GM21423 (cell line): ENCODE measurements around the gene PARD3B.

Experiments
- ATAC-seq: cut with Tn5 transposase; IDR thresholded peaks from one replicate; pipeline ENCODE4 v1.9.1; 2021; ENCODE audit warnings: mild to moderate bottlenecking, moderate library complexity; ENCODE audit not compliant: unreplicated experiment

Gene PARD3B

GRCh38 chr2:204581946-204582345 is 36.7 kb downstream of the PARD3B start:
- no peak for ATAC-seq

DNA sequence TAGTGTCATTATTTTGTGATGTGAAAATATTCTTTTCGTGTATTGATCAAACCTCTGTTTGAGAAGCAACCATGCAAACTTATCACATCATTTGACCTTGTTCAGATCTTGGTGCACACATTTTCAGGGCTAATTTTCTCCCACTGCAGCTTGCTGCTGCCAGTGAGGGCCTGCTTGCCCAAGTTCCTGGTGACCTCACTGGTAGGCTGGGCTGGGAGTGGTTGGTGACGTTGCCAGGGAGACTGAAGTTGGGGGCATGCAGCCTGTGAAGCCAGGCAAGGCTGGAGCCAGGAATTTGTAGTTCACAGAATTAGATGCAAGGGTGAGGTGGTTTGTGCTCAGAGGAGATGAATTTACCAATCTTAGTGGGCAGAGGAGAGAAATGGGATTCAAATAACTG is 38.5 kb downstream of the PARD3B start:
- no peak for ATAC-seq

GRCh38 chr2:204585930-204586329 is 40.7 kb downstream of the PARD3B start:
- ATAC-seq, result no peak

- ATAC-seq, result no peak
Observed at GRCh38 chr2:204586444-204587180, 41.3 kb downstream of the PARD3B start.

DNA sequence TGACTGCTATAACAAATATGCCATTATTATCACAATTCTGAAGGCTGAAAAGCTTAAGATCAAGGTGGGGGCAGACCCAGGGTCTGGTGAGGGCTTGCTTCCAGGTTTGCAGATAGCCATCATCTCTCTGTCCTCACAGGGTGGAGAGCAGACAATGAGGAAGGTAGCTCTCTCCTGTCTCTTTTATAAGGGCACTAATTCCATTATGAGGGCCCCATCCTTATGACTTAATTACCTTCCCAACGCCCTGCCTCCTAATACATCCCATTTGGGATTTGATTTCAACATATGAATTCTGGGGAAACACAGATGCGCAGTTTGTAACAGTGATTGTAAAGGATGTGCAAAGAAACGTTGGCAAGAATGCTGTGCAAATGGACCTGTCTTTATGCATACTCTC is 44.8 kb downstream of the PARD3B start:
- ATAC-seq, result no peak

DNA sequence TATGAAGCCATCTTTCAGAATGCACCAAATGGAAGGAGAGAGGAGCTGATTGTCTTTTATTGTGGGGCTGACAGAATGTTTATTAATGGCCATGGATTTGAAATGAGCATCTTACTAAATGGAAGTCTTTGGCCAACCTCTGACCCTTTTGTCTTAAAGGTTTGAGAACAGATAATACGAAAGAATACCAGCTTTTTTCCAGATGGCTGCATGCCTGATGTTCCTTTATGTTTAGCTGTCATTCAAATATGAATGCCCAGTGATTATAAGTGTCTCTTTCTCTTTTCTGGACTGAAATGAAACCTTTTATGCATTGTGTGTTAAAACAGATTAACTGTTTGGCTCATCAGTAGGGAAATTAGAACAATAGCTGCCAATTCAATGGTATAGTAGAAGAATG is 46.0 kb downstream of the PARD3B start:
- ATAC-seq, result no peak

DNA sequence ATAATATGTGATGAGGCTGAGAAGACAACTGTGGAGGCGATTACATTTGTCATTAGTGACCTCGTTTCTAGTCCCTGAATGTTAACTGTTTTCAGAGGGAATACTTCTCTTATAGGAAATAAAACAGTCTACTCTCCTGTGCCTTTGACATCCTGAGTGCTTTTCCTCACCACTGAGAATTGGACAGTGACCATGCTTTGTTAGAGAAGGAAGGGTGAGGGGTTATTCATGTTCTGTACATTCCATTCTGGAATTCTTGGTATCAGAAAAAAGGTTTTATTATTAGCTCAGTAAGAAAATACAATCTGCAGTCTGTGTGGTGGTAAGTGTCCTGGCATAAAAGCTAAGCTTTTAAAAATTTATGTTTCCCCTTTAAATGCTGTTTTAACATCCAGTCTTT is 58.8 kb downstream of the PARD3B start:
- no peak for ATAC-seq

GRCh38 chr2:204608237-204608939 is 63.1 kb downstream of the PARD3B start:
- no peak for ATAC-seq

- no peak for ATAC-seq
Observed at GRCh38 chr2:204611017-204611631, 65.8 kb downstream of the PARD3B start.

- no peak for ATAC-seq
Observed at GRCh38 chr2:204611764-204612163, 66.5 kb downstream of the PARD3B start.

- ATAC-seq, result no peak
Observed at GRCh38 chr2:204613635-204614034, 68.4 kb downstream of the PARD3B start.

GRCh38 chr2:204615456-204615855 is 70.2 kb downstream of the PARD3B start:
- no peak for ATAC-seq

- ATAC-seq, result no peak
Observed at GRCh38 chr2:204625135-204625534, 79.9 kb downstream of the PARD3B start.

DNA sequence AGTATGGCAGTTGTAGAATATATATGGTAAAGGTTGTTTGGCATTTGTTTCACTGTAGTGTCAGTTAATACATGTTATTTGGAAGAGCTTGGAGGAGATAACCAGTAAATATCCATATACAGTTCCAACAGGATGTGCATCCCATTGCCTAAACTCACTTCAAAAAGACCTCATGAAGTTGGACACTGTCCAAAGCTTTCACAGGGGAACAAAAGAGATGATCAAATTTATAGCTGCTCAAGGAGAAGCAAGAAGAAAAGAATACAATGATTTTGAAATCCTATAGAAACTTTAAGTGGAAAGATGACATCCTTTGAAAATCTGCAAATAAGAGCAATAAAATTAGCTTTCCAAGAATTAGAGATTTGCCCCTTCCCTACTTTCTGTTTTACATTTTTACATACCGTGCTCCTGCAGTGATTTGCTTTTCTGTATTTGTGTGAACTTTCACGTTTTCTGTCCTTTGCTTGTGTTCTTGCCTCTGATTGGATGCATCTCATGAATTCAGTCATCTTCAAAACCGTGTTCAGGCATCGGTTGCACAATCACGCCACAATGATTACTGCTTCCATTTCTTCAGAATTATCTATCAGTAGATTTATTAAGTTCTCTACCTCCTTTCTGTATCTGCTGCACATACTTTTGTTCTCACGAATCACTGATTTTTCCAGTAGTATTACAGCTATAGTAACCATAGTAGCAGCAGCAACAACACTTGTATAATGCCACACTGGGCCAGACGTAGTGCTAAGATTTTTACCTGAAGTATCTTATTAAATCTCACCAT is 83.8 kb downstream of the PARD3B start:
- ATAC-seq, result no peak

- ATAC-seq, result no peak
Observed at GRCh38 chr2:204632410-204632809, 87.1 kb downstream of the PARD3B start.

DNA sequence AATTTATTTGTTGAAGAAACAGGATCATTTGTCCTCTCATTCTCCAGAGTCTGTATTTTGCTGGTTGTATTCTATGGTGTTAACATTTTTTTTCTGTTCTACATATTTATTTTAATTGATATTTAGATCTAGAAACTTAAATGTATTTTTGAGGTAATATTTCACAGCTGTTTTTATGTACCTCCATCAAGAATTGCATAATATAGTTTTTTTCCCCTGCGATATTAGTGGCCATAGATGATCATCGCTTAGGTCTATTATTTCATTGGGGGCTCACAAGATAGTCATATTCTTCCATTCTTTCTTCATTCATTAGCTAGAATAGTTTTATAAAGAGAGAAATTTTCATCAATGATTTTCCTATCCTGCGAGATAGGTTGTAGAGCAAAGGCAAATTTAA is 89.3 kb downstream of the PARD3B start:
- no peak for ATAC-seq

DNA sequence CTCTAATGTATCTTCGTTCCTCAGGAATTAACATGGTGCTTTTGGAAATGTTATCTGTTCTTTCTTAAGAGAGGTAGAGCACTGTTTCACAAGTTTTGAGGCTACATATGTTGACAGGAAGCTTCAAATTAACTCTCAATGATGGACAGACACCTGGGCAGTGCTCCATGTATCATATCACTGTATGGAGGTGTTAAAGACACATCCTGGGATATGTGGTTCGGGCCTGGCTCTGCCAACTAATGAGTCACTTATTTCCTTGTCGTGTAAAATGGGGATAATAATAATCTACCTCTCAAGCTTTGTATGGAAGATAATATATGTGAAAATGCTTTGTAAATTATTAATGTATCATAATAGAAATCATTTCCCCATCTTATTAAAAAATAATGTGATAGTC is 90.2 kb downstream of the PARD3B start:
- no peak for ATAC-seq

DNA sequence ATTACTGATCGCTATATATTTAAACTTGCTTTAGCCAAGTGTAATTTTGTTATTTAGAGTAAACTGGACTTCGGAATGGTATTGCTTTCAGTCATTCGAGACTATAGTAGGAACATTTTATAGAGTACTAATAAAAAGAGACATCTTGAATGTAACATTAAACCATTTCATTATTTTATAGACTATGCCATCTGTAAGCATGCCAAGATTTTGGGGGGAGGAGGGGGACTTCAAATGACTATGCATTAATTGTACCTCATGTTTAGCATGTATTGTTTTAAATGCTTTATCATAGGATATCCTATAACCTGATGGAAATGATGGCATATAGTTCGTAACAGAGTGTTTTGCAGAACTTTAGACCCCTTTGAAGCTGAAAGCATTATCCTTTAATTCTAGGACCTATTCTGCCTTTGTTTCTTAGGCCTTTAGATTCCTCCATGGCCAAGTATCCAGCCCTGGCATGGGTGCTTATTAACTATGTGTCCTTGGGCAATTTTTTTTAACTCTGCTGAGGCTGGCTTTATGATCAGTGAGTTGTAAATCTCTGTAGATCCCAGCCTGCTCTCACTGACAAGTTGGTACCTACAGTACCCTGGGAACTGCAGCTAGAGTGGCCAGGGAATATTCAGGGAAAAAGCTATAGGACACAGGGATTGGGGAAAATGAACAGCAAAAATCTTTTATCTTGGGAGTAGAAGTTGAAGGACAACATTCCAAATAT is 93.4 kb downstream of the PARD3B start:
- no peak for ATAC-seq

DNA sequence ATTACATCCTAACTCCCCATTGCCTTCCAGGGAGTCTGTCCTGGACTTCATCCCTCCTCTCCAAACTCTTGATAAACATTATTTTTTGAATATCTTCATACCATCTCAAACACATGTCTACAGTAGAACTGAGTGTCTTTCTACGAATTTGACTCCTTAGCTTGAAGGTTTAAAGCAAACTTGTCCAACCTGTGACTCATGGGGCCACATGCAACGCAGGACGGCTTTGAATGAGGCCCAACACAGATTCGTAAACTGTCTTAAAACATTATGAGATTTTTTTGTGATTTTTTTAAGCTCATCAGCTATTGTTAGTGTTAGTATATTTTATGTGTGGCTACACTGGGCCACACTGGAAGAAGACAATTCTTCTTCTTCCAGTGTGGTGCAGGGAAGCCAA is 98.1 kb downstream of the PARD3B start:
- ATAC-seq, result no peak

DNA sequence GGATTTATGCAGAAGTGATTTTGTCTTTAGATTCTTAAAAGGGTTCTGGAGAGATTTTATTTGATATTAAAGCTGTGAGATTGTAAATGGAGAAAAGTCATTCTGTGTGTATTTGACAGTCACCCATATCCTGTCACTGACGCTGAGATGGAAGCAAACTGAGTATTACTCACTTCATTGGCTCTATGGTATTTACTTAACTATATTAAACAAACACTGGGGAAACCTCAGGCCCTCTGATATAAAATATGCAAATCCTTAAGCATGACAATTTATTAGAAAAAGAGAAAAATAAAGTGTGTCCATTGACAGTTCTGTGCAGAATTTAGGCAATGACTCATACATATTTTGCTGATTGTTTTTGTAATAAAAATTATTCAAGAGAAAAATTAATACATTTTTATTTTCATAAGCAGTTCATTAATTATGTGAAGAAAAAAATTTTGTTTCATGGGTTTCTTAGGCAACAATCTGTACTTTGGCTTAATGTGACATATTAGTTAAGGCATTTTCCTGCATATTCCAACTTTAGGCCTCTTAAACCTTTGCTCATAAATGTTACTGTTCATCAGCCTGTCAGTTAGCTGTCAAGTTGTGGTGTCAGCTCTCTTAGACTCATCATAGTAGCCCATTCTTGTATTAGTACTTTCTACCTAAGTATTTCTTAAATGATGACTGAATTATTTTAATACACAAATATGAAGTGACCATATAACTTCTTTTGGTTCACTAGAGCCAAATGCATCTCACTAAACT is 99.9 kb downstream of the PARD3B start:
- ATAC-seq, result no peak
